GM21367 (cell line): ENCODE data around the gene UCHL5.
"Not testable (repeated sequence)": the region's sequence is repeated elsewhere in the genome, so short reads cannot be mapped to it uniquely, and the experiment has no call there.

Experiments used
- ATAC-seq: cut with Tn5 transposase; IDR thresholded peaks from one replicate; pipeline ENCODE4 v1.9.1; 2021; ENCODE audit not compliant: unreplicated experiment

Gene UCHL5

DNA sequence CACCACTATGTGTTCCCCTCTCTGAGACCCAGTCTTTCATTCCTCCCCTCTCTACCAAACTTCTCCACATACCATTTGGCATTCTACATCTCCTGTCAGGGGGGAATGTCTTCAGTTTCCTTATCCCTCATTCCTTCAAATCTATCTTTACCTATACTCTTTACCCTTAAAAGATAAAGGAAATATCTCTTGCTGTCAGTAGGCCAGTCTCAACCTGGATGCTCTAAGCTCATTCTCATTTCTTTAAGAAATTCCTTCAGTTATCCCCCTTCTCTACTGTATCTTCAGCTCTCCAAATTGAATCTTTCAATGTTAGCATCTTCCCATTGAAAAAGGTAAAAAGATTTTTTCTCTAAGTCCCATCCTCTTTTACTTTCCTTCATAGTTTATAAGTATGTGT is 6.8 kb upstream of the UCHL5 start:
- ATAC-seq: no peak

- ATAC-seq: no peak
These were observed 3.7 kb upstream of the UCHL5 start for GRCh38 chr1:193062698-193063463.

DNA sequence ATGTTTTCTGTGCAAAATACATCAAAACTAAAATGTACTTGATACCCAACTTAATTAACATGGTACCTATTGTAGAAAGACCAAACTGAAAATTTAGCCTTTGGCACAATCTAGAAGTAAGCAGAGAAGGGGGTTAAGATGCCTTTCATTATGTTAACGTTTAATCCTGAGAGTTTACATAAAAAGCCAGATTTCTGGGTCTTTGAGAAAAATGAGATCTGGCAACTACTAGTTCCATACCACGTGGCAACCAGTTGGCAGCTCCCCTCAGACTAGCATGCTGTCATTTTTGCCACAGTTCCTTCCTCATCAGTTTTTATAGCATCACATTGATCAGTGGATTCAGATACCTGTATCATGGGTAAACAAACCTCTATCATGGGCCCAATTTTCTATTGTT is 1.8 kb upstream of the UCHL5 start:
- ATAC-seq: no peak

DNA sequence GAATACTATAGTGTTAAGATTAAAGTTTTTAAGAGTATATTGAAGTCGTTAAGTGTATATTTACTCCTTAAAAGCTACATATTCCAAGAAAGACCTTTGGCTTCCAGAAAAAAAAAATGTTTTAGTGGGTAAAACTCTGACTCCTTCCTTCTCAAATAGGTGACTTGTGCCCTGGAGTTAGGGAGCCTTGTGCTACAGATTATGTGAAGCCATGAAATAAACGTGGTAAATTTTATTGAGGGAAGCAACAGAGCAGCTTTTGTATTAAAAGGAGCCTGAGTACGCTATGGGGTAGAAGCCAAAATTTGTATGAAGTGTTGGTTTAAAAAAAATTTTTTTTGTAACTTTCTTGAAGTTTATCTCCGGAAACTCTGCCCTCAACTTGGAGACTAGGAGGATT is 1.2 kb upstream of the UCHL5 start:
- ATAC-seq: no peak

GRCh38 chr1:193060115-193060403 is 899 bp upstream of the UCHL5 start:
- ATAC-seq: no peak

- peak; percentile 44 for ATAC-seq
These were observed 455 bp downstream of the UCHL5 start for GRCh38 chr1:193058529-193059281.

DNA sequence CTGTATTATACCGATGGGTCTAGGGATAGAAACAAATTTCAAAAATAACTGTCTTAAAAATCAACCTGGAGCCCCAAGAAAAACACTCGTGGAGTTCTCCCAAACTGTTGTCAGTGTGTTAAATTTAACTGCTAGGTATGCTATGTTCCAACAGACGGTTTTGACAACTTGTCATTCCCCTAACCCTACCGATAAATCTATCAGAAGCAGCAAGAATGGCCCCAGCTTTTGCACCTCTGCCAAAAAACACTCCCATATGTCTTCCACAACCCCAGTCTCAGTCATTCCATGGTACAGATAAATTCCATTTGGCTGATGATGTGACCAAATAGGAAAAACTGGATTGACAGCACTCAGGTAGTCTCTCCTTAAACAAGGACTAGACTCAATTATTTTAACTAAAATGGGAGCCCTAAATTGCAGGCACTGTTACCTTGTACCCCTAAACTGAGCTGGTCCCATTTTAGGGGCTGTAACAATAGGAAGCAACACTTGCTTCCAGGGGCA is 4.9 kb downstream of the UCHL5 start:
- no peak for ATAC-seq

DNA sequence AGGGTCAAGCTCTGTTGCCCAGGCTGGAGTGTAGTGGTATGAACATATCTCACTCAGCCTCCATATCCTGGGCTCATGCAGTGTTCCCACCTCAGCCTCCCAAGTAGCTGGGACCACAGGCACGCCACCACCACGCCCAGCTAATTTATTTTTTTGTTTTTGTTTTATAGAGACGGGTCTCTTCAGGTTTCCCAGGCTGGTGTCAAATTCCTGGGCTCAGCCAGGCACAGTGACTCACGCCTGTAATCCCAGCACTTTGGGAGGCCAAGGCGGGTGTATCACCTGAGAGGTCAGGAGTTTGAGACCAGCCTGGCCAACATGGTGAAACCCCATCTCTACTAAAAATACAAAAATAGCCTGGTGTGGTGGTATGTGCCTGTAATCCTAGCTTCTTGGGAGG is 10.2 kb downstream of the UCHL5 start:
- ATAC-seq: not testable (repeated sequence)

DNA sequence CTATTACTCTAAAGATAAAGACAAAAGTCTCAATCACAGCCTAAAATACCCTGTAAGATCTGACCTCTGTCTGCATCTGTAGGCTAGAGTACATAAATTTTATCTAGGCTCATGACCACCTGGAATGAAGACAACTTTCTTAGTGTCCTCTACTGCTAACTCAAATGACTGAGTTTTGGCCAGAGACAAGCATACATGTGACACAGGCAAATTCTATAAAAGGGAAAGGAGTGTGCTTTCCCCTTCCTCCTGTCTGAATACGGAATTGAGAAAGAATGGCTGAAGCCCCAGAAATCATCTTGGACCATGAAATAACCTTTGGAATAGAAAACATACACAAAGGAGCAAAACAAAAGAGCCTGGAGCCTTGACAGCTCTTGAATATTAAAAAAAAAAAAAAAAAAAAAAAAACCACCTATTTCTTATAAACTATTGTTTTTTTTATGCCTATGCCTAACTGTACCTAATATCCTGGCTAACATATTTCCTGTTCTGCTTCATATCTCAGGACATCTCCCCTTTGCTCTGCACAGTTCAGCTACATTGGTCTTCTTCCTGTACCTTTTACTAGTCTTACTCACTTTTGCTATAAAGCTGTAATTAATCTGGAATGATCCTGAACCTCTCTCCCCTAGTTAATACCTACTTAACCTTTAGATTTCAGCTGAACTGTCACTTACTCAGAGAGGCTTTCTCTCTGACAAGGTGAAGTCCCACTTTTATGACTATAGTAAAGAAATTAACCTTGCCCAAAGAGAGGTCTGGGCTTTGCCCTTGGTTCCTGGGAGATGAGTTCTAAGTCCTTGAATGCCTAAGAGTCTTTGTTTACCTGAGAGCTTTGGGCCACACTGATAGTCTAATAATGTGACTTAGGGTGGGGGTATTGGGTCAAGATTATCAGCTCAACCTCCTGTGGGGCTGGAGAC is 16.1 kb downstream of the UCHL5 start:
- ATAC-seq: no peak

GRCh38 chr1:193040011-193040410 is 19.1 kb downstream of the UCHL5 start:
- ATAC-seq: no peak

GRCh38 chr1:193036337-193037047 is 22.7 kb downstream of the UCHL5 start:
- no peak for ATAC-seq

DNA sequence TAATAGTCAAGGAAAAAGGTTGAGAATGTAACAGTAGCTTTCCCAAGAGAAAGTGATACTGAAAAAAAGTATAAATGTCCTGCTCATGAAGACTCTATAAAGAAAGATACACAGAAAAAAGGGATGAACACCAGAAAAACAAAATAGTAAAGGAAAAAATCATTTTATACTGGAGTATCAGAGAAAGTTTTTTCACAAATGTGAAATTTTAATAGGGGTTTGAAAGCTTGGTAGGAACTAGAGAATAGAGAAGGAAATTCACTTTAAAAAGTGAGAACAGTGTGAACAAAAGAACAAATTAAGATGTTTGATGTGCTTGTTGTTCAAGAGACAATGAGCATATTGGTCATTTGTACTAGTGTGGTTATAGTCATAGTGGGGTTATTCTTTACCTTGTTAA is 25.6 kb downstream of the UCHL5 start:
- ATAC-seq: no peak

DNA sequence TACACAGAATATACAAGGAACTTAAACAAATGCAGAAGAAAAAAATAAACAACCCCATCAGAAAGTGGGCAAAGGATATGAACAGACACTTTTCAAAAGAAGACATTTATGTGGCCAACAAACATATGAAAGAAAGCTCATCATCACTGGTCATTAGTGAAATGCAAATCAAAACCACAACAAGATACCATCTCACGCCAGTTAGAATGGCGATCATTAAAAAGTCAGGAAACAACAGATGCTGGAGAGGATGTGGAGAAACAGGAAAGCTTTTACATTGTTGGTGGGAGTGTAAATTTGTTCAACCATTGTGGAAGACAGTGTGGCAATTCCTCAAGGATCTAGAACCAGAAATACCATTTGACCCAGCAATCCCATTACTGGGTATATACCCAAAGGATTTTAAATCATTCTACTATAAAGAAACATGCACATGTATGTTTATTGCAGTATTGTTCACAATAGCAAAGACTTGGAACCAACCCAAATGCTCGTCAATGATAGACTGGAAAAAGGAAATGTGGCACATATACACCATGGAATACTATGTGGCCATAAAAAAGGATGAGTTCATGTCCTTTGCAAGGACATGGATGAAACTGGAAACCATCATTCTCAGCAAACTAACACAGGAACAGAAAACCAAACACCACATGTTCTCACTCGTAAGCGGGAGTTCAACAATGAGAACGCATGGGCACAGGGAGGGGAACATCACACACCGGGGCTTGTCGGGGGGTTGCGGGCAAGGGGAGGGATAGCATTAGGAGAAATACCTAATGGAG is 26.3 kb downstream of the UCHL5 start:
- not testable (repeated sequence) for ATAC-seq

GRCh38 chr1:193031431-193031830 is 27.7 kb downstream of the UCHL5 start:
- no peak for ATAC-seq

GRCh38 chr1:193030280-193030679 is 28.9 kb downstream of the UCHL5 start:
- no peak for ATAC-seq

GRCh38 chr1:193025218-193025617 is 33.9 kb downstream of the UCHL5 start:
- ATAC-seq: no peak

DNA sequence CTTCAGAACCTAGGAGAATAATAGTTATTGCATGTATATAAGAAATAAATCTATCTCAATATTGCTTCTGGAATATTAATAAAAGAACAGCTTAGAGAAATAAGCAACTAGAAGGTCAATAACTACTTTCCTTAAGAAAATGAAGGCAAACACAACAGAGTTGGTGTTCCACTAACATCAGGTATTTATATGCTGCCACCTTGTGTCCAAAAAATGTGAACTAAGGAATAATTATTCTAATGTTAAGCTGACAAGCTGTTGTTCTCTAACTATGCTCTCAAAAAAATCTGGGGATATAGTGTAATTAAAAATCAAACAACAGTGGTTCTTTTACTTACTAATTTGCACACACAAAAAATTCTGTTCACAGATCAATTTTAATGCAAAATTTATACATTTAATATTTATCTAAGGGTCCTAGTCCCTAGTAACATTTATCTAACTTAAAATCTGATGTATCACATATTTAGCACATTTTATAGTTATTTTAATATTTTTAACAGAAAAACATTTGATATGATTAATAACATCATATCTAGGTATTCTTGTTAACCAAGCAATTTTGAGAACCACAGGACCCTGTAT is 39.6 kb downstream of the UCHL5 start:
- peak; percentile 55 for ATAC-seq

GRCh38 chr1:193016788-193017187 is 42.4 kb downstream of the UCHL5 start:
- no peak for ATAC-seq

- ATAC-seq: no peak
These were observed 44.8 kb downstream of the UCHL5 start for GRCh38 chr1:193014400-193014799.

GRCh38 chr1:193013707-193014106 is 45.5 kb downstream of the UCHL5 start:
- ATAC-seq: no peak
